ENCODE measurements around the gene GNS.
"Not testable (repeated sequence)": the region's sequence is repeated elsewhere in the genome, so short reads cannot be mapped to it uniquely, and the experiment has no call there.

Gene GNS

DNA sequence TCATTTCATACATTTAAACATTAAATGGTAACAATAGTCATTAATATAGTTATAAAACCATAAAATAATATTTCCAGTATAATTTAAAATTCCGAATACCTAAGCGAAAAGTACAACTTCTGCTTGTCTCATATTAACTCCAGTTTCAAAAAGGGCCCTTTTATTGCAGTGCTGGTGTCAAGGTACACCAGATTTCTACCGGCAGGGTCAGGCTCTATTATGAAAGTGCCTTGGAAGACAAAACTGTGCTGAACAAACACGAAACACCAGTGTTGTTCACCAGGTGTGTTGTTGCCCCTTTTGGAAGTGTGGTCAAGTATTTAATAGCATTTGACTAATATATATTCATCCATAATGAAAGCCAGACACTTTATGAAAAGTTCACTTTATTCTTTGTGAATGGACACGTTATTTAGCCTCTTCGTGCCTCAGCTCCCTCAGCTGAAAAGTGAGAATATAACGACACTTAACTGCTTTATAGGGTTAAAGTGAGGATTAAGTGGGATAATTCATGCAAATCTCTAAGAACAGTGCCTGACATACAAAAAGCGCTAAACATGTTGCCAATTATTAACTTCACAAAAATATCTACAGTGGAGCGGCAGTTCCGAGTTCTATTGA, 20.3 kb upstream of the GNS start:
- no peak for DNase-seq (ENCODE audit: low spot score)

DNA sequence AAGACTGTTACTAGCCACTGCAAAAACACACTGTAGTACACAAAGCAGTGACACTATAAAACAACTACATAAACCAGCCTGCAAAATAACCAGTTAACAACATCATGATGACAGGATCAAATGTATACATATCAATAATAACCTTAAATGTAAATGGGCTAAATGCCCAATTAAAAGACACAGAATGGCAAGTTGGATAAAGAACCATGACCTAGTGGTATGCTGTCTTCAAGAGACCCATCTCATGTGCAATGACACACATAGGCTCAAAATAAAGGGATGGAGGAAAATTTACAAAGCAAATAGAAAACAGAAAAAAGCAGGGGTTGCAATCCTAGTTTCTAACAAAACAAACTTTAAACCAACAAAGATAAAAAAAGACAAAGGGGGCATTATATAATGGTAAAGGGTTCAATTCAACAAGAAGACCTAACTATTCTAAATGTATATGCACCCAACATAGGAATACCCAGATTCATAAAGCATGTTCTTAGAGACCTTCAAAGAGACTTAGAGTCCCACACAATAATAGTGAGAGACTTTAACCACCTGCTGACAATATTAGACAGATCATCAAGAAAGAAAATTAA, 16.0 kb upstream of the GNS start:
- not testable (repeated sequence) for DNase-seq (ENCODE audit: low spot score)

DNA sequence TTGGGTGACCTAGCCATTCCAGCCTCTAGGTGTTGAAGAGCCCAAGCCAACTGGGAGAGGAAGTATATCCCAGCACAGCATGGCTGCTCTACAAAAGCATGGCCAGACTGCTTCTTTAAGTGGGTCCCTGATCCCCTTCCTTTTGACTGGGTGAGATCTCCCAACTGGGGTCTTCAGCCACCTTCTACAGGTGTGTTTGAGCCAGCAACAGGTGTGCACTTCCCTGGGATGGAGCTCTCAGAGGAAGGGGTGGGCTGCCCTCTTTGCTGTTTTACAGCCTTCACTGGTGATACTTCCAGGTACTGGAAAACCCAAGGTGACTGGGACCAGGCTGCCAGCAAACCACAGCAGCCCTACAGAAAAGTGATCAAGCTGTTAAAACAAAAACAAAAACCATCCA, 14.2 kb upstream of the GNS start:
- DNase-seq (ENCODE audit: low spot score): no peak

DNA sequence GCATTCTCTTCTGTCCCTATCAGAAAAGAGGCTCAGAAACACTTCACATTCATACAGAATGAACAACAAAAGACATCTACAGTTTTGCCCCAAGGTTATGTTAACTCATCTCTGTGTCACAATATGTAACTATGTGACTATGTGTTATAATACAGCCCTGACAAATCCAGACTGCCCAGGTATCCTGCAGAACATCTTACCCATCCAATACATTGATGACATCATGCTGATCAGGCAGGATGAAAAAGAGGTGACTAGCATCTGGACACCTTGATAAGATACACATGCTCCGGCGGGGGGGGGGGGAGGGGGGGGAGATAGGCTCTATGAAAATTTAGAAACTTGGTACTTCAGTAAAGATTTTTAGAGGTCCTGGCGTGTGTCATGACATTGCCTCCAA, 8.3 kb upstream of the GNS start:
- no peak for DNase-seq (ENCODE audit: low spot score)

DNA sequence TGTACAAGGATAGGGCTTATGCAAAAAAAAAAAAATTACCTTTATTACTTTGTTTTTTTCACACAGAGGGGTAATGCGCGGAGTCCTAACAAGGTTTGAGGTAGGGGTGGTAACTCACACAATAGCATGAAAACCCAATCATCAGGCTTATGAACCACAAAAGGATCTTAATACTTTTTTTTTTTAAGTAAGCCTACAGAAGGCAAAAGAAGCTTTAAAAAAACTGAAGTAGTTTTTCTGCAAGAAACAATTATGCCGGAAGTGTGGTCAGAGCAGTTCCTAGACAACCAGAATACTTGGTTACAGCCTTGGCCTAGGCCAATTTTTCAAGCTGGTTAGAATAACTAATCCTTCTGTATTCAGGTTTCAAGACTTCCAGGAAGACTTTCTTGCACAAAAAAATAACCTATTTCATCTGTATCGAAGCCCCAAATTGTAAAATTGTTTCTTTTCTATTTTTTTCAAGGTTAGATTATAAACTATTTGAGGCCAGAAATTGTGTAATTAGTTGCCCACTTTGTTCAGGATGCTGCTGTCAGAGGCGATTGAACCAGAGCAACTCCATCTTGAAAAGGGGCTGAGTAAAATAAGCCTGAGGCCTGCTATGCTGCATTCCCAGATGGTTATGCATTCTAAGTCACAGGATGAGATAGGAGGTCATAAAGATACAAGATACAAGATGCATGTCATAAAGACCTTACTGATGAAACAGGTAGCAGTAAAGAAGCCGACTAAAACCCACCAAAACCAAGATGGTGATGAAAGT, 1.8 kb upstream of the GNS start:
- DNase-seq (ENCODE audit: low spot score): no peak

DNA sequence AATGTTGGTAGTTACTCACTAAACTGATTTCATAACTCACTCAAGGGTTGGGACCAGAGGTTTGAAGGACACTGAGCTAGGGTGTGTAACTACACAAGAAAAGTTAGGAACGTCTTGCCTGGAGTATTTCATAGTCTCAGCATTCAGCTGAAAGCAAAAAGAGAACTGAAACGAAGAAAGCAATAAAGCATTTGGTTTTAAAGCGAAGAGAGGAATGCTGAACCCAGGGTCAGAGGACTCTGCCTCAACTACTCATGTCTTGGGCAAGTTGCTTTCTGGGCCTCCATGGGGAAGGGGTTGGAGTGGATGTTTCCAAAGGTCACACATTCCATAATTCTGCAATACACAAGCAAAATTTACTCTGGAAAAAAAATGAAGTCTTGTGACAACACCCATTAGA, 1.4 kb downstream of the GNS start:
- no peak for DNase-seq (ENCODE audit: low spot score)

DNA sequence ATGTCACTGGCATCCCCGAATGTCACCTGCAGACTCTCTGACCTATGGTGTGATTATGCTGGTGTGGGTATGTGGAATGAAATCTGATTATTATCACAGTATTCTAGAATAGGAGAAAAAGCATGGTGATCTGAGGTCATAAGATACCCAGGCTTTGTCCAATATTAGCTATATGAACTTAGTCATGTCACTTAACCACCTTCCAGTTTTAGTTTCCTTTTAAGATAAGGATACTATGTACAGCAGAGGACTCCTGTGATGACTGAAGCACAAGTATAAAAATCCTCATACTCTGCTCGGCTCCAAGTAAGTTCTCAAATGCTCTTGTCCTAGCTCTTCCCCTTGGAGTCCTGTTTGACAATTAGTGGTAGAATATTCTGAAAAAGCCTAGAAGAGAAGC, 2.8 kb downstream of the GNS start:
- DNase-seq (ENCODE audit: low spot score): no peak

DNA sequence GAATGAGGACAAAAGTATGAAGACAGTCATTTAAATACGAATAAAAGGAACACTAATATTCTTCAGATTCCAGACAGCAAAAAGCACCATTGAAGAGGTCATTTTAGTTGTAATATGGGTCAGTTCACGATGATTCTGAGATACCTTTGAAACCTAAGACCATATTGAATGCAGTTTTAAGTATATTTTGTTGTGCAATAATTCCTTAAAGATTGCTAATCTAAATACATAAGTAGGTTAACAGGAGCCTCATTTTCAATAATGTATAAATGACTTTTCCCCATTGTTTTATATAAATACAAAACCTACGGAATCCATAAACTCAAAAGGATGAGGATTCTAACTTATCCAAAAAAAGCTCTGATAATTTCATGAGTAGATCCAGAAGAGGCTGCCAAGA, 5.8 kb downstream of the GNS start:
- no peak for DNase-seq (ENCODE audit: low spot score)

DNA sequence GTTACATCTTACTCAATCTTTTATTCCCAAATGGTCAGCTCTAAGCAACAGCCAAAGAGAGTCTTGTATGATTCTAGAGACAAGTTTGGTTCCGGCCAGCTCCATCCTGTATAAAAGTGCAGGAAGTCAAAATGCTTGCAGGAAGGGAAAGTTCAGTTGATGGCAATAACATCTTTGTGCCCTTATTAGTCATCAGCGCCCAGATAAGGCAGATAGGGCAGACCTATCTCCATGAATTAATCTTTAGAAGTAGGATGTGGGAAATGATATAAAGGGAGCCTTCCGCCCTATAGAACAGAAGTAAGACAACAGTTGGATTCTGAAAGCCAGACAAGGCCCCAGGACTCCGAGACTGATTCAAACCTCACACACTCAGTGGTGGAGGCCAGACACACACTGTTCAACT, 6.4 kb downstream of the GNS start:
- no peak for DNase-seq (ENCODE audit: low spot score)

DNA sequence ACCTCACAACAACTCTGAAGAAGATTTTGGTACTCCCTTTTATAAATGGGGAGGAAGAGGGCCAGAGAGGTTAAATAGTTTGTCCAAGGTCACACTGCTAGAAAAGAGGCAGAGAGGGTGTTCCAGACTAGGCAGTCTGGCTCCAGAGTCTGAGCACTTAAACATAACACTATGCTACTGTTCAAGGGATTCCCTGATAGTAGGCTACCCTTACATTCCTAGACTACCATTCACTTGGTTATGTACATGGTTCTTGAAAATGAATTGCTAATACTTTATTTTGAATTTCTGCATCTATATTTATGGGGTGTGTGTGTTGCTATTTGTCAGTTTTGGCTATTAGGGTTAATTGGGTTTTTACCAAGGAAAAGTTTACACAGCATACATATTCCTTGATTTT, 7.2 kb downstream of the GNS start:
- DNase-seq (ENCODE audit: low spot score): no peak

DNA sequence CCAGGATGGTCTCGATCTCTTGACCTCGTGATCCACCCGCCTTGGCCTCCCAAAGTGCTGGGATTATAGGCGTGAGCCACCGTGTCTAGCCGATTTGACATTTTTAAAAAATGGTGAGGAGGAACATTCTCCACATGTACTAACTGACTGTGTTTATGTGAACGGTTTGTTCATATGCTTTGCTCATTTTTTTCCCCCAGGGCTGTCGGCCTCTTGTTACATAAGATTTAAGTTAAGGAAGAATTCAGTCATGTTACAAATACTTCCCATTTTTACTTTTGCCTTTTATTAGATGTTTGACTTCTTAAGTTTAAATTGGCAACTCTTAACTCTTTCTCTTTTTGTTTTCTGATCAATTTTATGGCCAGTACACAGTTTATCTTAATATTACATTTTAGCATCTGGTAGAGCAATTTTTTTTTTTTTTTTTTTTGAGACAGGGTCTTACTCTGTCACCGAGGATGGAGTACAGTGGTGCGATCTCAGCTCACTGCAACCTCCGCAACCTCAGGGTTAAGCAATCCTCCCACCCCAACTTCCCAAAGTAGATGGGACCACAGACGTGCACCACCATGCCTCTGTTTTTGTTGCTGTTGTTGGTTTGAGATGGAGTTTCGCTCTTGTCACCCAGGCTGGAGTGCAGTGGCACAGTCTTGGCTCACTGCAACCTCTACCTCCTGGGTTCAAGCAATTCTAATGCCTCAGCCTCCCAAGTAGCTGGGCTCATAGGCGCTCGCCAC, 9.6 kb downstream of the GNS start:
- no peak for DNase-seq (ENCODE audit: low spot score)

DNA sequence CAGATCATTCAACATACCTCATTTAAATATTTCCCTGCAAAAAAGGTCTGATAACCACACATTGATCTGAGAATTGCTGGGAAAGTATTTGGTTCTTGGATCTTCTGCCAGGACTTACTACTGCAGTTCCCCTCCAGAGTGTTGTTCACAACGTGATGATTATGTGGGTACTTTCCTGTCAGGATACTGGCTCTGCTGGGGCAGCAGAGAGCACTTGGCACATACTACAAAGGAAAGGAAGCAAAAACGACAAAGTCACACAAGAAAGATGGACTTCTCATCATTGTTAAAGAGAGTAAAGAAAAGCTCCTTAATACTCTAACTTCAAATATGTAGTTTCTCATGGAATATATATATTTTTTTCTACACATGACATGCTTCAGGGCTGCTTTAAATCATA, 11.5 kb downstream of the GNS start:
- DNase-seq (ENCODE audit: low spot score): no peak

DNA sequence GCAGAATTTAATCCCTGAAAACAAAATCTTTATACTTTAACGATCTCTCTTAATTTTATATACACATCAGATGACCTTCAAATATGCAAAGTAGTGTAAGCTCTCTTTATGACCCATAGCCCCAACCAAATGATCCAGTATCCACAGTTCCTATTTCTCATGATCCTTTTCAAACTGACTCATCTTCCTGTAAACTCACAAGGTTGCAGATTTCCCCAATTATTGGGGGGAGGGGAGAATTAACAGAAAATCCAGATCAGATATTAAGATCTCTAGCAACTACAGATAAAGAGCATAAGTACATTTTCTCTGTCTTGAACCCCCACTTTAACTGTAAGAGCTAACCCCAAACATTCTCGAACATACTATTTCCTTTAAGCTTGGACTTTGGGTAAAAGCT, 12.5 kb downstream of the GNS start:
- no peak for DNase-seq (ENCODE audit: low spot score)

DNA sequence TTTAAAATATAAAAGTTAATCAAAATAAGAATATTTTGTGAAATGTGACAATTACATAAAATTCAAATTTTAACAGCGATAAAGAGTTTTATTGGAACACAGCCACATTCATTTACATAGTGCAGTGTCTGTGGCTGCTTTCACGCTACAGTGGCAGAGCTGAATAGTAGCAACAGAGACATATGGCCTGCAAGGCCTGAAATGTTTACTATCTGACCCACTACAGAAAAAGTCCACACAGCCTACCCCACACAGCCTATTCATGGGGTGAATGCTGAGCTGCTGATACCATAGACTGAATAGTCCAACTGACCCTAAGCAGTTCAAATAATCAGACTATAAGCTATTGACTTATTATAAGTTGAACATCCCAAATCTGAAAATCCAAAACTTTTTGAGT, 13.2 kb downstream of the GNS start:
- DNase-seq (ENCODE audit: low spot score): no peak

DNA sequence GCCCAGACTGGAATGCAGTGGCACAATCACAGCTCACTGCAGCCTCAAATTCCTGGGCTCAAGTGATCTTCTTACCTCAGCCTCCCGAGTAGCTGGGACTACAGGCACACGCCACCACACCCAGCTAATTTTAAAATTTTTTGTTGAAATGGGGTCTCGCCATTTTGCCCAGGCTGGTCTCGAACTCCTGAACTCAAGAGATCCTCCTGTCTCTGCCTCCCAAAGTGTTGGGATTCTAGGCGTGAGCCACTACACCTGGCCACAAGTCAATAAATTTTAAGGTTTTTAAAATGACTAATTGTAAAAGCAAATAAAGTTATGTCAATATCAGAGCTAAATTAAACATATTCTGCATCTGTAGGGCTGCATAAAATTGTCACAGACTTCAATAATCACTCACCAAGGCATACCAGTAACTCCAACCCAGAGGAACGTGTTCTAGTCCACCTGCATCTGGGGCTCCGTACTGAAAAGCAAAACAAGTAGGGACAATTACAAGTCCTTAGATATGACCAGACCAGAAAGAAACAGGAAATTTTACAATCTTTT, 13.9 kb downstream of the GNS start:
- DNase-seq (ENCODE audit: low spot score): no peak

DNA sequence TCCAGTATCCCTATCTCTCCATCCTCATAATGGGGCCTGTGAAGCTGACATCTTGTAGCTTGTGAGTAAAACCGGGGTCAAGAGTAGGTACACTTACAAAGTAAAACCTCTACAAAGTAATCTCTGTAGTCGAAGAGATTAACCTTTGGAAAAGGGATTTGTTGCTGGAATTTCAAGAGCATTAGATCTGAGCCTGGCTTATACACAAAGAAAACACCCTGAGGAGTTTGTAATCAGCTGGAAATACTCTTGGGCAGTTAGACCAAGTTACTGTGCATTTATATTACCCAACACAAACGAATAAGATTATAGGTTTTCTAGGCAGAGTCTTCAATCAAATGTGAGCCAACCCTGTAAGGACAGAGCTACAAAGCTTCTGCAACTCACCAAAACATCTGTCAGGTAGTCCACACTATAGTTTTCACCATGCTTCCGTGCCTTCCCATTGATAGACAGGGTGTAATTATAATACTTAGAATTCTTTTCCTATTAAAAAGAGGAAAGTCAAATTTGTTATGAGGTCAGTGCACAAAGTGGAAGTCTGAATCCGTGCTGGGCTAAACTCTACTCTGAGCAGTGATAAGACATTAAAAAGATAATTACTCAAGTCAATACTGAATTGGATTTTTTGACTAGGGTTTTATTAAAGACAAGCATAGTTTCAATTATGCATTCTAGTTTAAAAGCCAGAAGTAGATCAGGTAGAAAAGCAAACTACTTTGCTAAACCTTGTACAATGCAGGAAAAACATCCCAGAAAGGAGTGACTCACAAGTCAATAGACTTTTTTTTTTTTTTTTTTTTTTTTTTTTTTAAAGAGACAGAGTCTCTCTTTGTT, 14.6 kb downstream of the GNS start:
- DNase-seq (ENCODE audit: low spot score): no peak

DNA sequence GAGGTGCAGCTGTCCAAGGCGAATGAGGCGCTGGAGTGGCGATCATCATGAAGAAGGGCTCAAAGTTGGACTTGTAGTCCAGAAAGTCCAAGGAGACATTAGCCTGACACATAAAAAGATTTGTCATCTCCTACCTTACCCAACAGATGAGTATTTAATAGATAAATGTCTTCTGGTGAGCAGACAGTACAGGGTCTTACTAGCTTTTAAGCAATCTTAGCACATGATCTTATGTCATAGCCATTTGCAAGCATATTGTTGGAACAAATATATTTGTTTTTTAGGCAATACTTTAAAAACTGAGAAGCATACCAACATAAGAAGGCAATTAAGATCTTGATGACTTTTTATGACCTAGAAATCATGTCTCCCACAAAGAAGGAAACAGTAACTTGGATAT, 16.0 kb downstream of the GNS start:
- no peak for DNase-seq (ENCODE audit: low spot score)

DNA sequence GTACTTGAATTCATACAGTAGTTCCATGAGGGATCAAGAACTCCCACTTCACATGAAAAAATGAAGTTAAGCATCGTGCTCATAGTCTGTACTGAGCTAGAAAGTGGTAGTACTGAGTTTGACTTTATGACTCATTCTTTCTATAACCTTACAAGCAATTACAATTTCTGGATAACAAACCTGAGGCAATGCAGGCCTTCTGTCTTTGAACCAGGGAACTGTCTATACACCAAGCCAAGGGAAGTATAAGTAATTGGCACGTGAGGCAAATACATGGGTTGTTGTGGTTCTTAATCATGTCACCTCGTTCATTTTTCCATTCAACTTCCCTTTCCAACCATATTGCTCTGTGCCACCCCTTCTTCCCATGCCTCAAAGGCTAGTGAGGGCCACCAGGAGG, 16.8 kb downstream of the GNS start:
- no peak for DNase-seq (ENCODE audit: low spot score)

DNA sequence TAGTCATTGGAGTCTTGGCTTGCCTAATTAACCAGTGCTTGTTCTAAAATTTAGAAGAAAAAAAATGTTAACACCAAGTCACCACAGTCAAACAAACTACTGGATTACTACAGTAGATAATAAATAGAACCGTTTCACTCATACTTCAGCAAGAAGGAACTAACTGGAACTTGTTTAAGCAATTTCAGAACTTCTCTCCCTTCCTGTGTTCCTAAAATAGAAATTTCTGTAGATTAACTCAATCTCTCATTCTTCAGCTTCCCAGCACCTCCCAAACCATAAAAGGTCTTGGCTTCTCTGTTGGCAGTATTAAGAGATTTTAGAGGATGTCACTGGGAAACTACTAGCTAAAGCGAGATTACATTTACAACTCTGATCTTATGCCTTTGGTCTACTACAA, 18.6 kb downstream of the GNS start:
- no peak for DNase-seq (ENCODE audit: low spot score)

DNA sequence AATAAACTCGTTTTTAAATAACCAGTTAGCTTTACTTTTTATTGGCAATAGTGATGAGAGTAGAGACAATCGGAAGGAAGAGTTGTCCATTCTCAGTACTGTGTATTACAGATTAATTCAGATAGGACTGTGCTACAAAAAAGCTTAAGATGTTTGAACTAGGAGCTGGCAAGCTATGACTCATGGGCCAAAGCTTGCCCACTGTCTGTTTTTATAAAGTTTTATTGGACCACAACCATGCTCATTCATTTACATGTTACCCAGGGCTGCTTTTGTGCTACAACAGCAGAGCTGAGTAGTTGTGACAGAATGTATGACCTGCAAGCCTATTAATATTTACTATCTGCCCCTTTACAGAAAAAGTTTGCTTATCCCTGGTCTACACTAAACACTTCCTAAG, 19.4 kb downstream of the GNS start:
- DNase-seq (ENCODE audit: low spot score): no peak

DNA sequence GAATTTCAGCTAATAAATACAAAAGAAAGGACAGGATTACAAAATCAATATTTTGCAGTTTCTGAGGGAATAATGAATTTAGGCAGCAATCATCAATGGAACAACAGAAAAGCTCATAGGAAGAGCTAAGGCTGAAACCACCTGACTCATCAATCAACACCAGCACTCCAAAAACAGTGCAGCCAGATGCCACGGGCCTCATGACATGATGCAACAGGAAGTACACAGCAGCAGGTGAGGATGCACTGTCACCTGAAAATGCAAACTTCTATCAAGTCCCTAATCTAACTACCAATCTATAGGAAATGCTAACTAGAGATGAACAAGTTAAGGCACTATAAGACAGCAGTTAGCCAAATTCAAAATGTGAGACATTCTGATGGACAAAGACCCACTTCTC, 21.7 kb downstream of the GNS start:
- no peak for DNase-seq (ENCODE audit: low spot score)

DNA sequence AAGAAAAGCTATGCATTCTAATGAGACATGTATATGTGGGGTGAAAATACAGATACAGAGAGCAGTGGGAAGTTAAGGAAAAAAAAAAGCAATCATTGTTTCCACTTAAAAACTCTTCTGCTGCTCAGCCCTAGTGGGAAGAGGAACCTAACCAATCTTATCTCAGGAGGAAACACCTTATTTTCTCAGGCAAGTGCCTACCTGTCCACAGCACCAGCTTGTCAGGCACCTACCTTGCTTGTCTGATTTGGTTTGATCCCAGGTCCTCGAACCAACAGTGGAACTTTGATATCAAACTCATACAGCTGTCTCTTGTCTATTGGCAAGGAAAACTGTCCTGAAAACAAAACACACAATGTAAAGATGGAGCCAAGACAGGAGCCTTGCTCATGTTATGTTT, 22.4 kb downstream of the GNS start:
- no peak for DNase-seq (ENCODE audit: low spot score)
